H9 (cell line): ENCODE results near the gene F8. TPM values are rescaled to one million over a fixed set of nuclear protein-coding genes. Genes with fewer than 3 reads are reported as not detected.

ENCODE experiments used
- DNase-seq: peaks from one replicate; pipeline ENCODE4 v3.0.0-alpha.2; 2017
- H2AFZ ChIP-seq: one replicate; pipeline ENCODE4 v1.6.1; 2013; ENCODE audit warnings: mild to moderate bottlenecking, low read length, control low read depth, moderate library complexity
- H2AK5ac ChIP-seq: 2 replicates; pipeline ENCODE4 v1.6.1; 2013; ENCODE audit warnings: low read length, control low read depth, mixed read lengths; ENCODE audit not compliant: insufficient read length
- H2BK120ac ChIP-seq: one replicate; pipeline ENCODE4 v1.6.1; 2013; ENCODE audit warnings: low read depth, mild to moderate bottlenecking, low read length, control low read depth, inconsistent platforms; ENCODE audit not compliant: poor library complexity, severe bottlenecking
- H2BK12ac ChIP-seq: 2 replicates; pipeline ENCODE4 v1.6.1; 2013; ENCODE audit warnings: low read length, control low read depth, mixed read lengths, low read depth; ENCODE audit not compliant: insufficient read length
- H2BK15ac ChIP-seq: 2 replicates; pipeline ENCODE4 v1.6.1; 2013; ENCODE audit warnings: low read depth, low read length, control low read depth
- H2BK20ac ChIP-seq: one replicate; pipeline ENCODE4 v1.6.1; 2013; ENCODE audit warnings: low read depth, mild to moderate bottlenecking, low read length, control low read depth, inconsistent platforms; ENCODE audit not compliant: poor library complexity, severe bottlenecking
- H2BK5ac ChIP-seq: 2 replicates; pipeline ENCODE4 v1.6.1; 2013; ENCODE audit warnings: low read length, control low read depth, mixed read lengths; ENCODE audit not compliant: insufficient read length
- H3K14ac ChIP-seq: 2 replicates; pipeline ENCODE4 v1.6.1; 2013; ENCODE audit warnings: low read length, control low read depth; ENCODE audit not compliant: insufficient read depth
- H3K18ac ChIP-seq: 2 replicates; pipeline ENCODE4 v1.6.1; 2013; ENCODE audit warnings: low read depth, mild to moderate bottlenecking, mixed read lengths, low read length, control low read depth; ENCODE audit not compliant: insufficient read length
- H3K23ac ChIP-seq: 2 replicates; pipeline ENCODE4 v1.6.1; 2013; ENCODE audit warnings: low read length, control low read depth, mixed read lengths, low read depth; ENCODE audit not compliant: insufficient read length
- H3K23me2 ChIP-seq: 2 replicates; pipeline ENCODE4 v1.6.1; 2013; ENCODE audit warnings: low read depth, mild to moderate bottlenecking, mixed read lengths, low read length, control low read depth; ENCODE audit not compliant: insufficient read length, poor library complexity, severe bottlenecking
- H3K27ac ChIP-seq: 2 replicates; pipeline ENCODE4 v1.5.1; 2013; ENCODE audit warnings: low read length, control low read depth, mixed read lengths, low read depth; ENCODE audit not compliant: insufficient read length
- H3K27me3 ChIP-seq: 2 replicates; pipeline ENCODE4 v1.6.1; 2013; ENCODE audit warnings: low read length, control low read depth, inconsistent platforms; ENCODE audit not compliant: insufficient read depth
- H3K4ac ChIP-seq: 2 replicates; pipeline ENCODE4 v1.6.1; 2013; ENCODE audit warnings: low read depth, mild to moderate bottlenecking, control low read depth, inconsistent platforms, low read length, moderate library complexity
- H3K4me1 ChIP-seq: 2 replicates; pipeline ENCODE4 v1.6.1; 2013; ENCODE audit warnings: low read length, control low read depth, inconsistent platforms; ENCODE audit not compliant: insufficient read depth
- H3K4me2 ChIP-seq: 2 replicates; pipeline ENCODE4 v1.6.1; 2013; ENCODE audit warnings: low read length, control low read depth, mixed read lengths; ENCODE audit not compliant: insufficient read length, insufficient read depth
- H3K56ac ChIP-seq: 2 replicates; pipeline ENCODE4 v1.6.1; 2013; ENCODE audit warnings: low read depth, mild to moderate bottlenecking, mixed read lengths, low read length, control low read depth; ENCODE audit not compliant: insufficient read length
- H3K79me1 ChIP-seq: 2 replicates; pipeline ENCODE4 v1.6.1; 2013; ENCODE audit warnings: low read depth, mild to moderate bottlenecking, moderate library complexity, low read length, control low read depth, inconsistent platforms; ENCODE audit not compliant: insufficient read depth, poor library complexity, severe bottlenecking
- H3K79me2 ChIP-seq: 2 replicates; pipeline ENCODE4 v1.6.1; 2013; ENCODE audit warnings: low read length, control low read depth, inconsistent platforms; ENCODE audit not compliant: insufficient read depth
- H3K9ac ChIP-seq: 2 replicates; pipeline ENCODE4 v1.6.1; 2013; ENCODE audit warnings: low read length, control low read depth, mixed read lengths; ENCODE audit not compliant: insufficient read length; ENCODE audit errors: extremely low read depth
- H3K9me3 ChIP-seq: one replicate; pipeline ENCODE4 v1.6.1; 2013; ENCODE audit warnings: low read depth, low read length, inconsistent platforms; ENCODE audit not compliant: control insufficient read depth
- H3T11ph ChIP-seq: one replicate; pipeline ENCODE4 v1.6.1; 2013; ENCODE audit warnings: mild to moderate bottlenecking, low read length, control low read depth, inconsistent platforms
- H4K20me1 ChIP-seq: one replicate; pipeline ENCODE4 v1.6.1; 2013; ENCODE audit not compliant: control insufficient read depth, insufficient read length, insufficient read depth
- H4K5ac ChIP-seq: 2 replicates; pipeline ENCODE4 v1.6.1; 2013; ENCODE audit warnings: low read depth, mild to moderate bottlenecking, mixed read lengths, low read length, control low read depth; ENCODE audit not compliant: insufficient read length
- H4K8ac ChIP-seq: replicated peaks from 2 replicates; pipeline ENCODE4 v1.6.1; 2013; ENCODE audit warnings: low read length, control low read depth, mixed read lengths, low read depth; ENCODE audit not compliant: insufficient read length
- H4K91ac ChIP-seq: 2 replicates; pipeline ENCODE4 v1.6.1; 2013; ENCODE audit warnings: low read depth, mild to moderate bottlenecking, moderate library complexity, mixed read lengths, low read length, control low read depth; ENCODE audit not compliant: insufficient read length
- H3K27ac Mint-ChIP-seq, 3 experiments: 2 replicates in 2 of 3; 3 replicates in 1 of 3; pipeline ENCODE4 v1.8.0; 2020 to 2021; ENCODE audit warnings: mixed read lengths in 3 of 3, mild to moderate bottlenecking in 1 of 3, moderate library complexity in 1 of 3
- H3K27me3 Mint-ChIP-seq: 2 replicates; pipeline ENCODE4 v1.8.0; 2021; ENCODE audit warnings: low read depth, mild to moderate bottlenecking, moderate library complexity, mixed read lengths
- H3K36me3 Mint-ChIP-seq, 3 experiments: 2 replicates in 2 of 3; 3 replicates in 1 of 3; pipeline ENCODE4 v1.8.0; 2020 to 2021; ENCODE audit warnings: low read depth in 3 of 3, mixed read lengths in 3 of 3; ENCODE audit not compliant: insufficient read depth in 1 of 3
- H3K4me1 Mint-ChIP-seq, 2 experiments: 2 replicates each; pipeline ENCODE4 v1.8.0; 2020; ENCODE audit warnings: mixed read lengths in 2 of 2
- H3K4me3 Mint-ChIP-seq, 2 experiments: 2 replicates in 1 of 2; 3 replicates in 1 of 2; pipeline ENCODE4 v1.8.0; 2020 to 2021; ENCODE audit warnings: mild to moderate bottlenecking in 2 of 2, mixed read lengths in 2 of 2, moderate library complexity in 1 of 2
- H3K9me3 Mint-ChIP-seq, 2 experiments: 2 replicates in 1 of 2; 3 replicates in 1 of 2; pipeline ENCODE4 v1.8.0; 2020; ENCODE audit warnings: mild to moderate bottlenecking in 2 of 2, mixed read lengths in 2 of 2, moderate library complexity in 1 of 2
- CTCF ChIP-seq: fragments of 200-600 bp; sonication (generic); conservative IDR thresholded peaks from 3 replicates; pipeline ENCODE4 v1.8.0; 2021; ENCODE audit warnings: antibody characterized with exemption, mild to moderate bottlenecking
- WGBS: extraction: QIAGEN DNeasy Blood & Tissue Kit; methylation state at CpG from one replicate; pipeline ENCODE4 v1.1.7; 2013; ENCODE audit warnings: missing lambda C conversion rate, low lambda C conversion rate, mixed read lengths; ENCODE audit not compliant: insufficient read length; ENCODE audit errors: extremely low coverage; 5-methylcytosine and 5-hydroxymethylcytosine counted together
- total RNA-seq: library from RNA; stranded (reverse); gene quantifications from 2 replicates; pipeline ENCODE4 v1.2.1, GENCODE V29; 2021

The F8 gene
- total RNA-seq, 1 experiment from 2014 or later = 3.1 TPM

GRCh38 chrX:155048977-155049619, 26.6 kb upstream of the F8 start:
- peaks cover 2% of the 10 kb centered on the region; the same call in 1 of the 2 replicates for H3K27me3 Mint-ChIP-seq
- Histone ChIP-seq H2AFZ (no peak overlapping the region), H3K14ac (no peak overlapping the region), H3T11ph (no peak overlapping the region), H3K23me2 (no peaks in the 10 kb centered on the region), H3K79me1 (no peaks in the 10 kb centered on the region), H4K20me1 (no peaks in the 10 kb centered on the region), H2BK20ac (no peak overlapping the region), H4K91ac (no peak overlapping the region), H3K4ac (no peak overlapping the region), H2BK5ac (no peak overlapping the region), H4K5ac (no peak overlapping the region), H3K27me3 (no peaks in the 10 kb centered on the region), H3K79me2 (no peaks in the 10 kb centered on the region), H3K4me2 (no peak overlapping the region), H3K18ac (no peak overlapping the region), H3K9ac (no peak overlapping the region), H3K4me1 (no peaks in the 10 kb centered on the region), H3K23ac (no peak overlapping the region), H2BK15ac (no peak overlapping the region), H2AK5ac (no peak overlapping the region), H3K56ac (no peak overlapping the region), H3K27ac (no peak overlapping the region), H2BK12ac (no peak overlapping the region), H4K8ac (no peak overlapping the region), H3K9me3 (peaks cover 28% of the 10 kb centered on the region), H2BK120ac (no peak overlapping the region)
- H3K4me1 Mint-ChIP-seq = peaks cover 5 to 8% of the 10 kb centered on the region in 2 experiments; a peak in 2 of 4 replicates
- H3K9me3 Mint-ChIP-seq = peaks cover 69 to 79% of the 10 kb centered on the region in 2 experiments
- H3K27ac Mint-ChIP-seq = no peak overlapping the region
- WGBS = no CpG with 5 or more reads among the region's 9 CpGs
- TF ChIP-seq CTCF = peak; percentile 71
- peaks cover 8 to 26% (median 8%) of the 10 kb centered on the region in 3 experiments; a peak in 5 of 7 replicates for H3K36me3 Mint-ChIP-seq
- H3K4me3 Mint-ChIP-seq = no peak overlapping the region
- DNase-seq = peak; percentile 74
